Measurements from ENCODE around the gene FUT2. TPM values are rescaled to one million over a fixed set of nuclear protein-coding genes. Genes with fewer than 3 reads are reported as not detected.

FUT2 gene
- not detected in 5 replicates for total RNA-seq (2022; extraction: Qiagen RNA extraction)

GRCh38 chr19:48695743-48696352 lies at the start of gene FUT2:
TSS of gene FUT2 (plus strand) at chr19:48695971. CDS start at chr19:48702957, 6,986 bp downstream.

GRCh38 chr19:48646001-48646721 lies 49.6 kb upstream of the FUT2 start, which contains the start of gene CA11:
TSS of gene CA11 (minus strand) at chr19:48646187. CDS start at chr19:48645632, 555 bp downstream.

GRCh38 chr19:48672994-48673393 lies 22.8 kb upstream of the FUT2 start, which contains the start of gene NTN5:
TSS of gene NTN5 (minus strand) at chr19:48673017. CDS start at chr19:48670986, 2,031 bp downstream.

GRCh38 chr19:48719263-48720171 lies 23.7 kb downstream of the FUT2 start, which contains the start of gene MAMSTR:
TSS of gene MAMSTR (minus strand) at chr19:48719725. CDS start at chr19:48719031, 694 bp downstream.

GRCh38 chr19:48740164-48740972 lies 44.6 kb downstream of the FUT2 start, which contains the start of gene RASIP1:
TSS of gene RASIP1 (minus strand) at chr19:48740610. CDS start at chr19:48740282, 328 bp downstream.

GRCh38 chr19:48746738-48747575 lies 51.2 kb downstream of the FUT2 start, which contains the start of gene IZUMO1:
TSS of gene IZUMO1 (minus strand) at chr19:48746909. CDS start at chr19:48745859, 1,050 bp downstream.

GRCh38 chr19:48752496-48753365 lies 57.0 kb downstream of the FUT2 start, which contains the start of gene FUT1:
TSS of gene FUT1 (minus strand) at chr19:48752641. CDS start at chr19:48751281, 1,360 bp downstream.

GRCh38 chr19:48755084-48755641 lies 59.4 kb downstream of the FUT2 start, which contains the start of gene FGF21:
TSS of gene FGF21 (plus strand) at chr19:48755524. CDS start at chr19:48756237, 713 bp downstream.

Other genes with a start within 250 kb of the FUT2 start
- 93.6 to 132 TPM (median 119 TPM) in 5 replicates for gene GRWD1, start 250.0 kb upstream of the FUT2 start, total RNA-seq (2022; extraction: Qiagen RNA extraction)
- gene KCNJ14, start 240.4 kb upstream of the FUT2 start, total RNA-seq (2022; extraction: Qiagen RNA extraction), result 1.1 to 2.1 TPM (median 1.2 TPM) in 5 replicates
- 54.6 to 66.8 TPM (median 60.9 TPM) in 5 replicates for gene CYTH2, start 226.6 kb upstream of the FUT2 start, total RNA-seq (2022; extraction: Qiagen RNA extraction)
- 2.2 to 5.3 TPM (median 4.8 TPM) in 5 replicates for gene LMTK3, start 184.1 kb upstream of the FUT2 start, total RNA-seq (2022; extraction: Qiagen RNA extraction)
- gene SULT2B1, start 143.8 kb upstream of the FUT2 start, total RNA-seq (2022; extraction: Qiagen RNA extraction), result 11.9 to 18.4 TPM (median 17.2 TPM) in 5 replicates
- 0.08 to 0.11 TPM in 2 of 5 replicates, not detected in the others for gene SPACA4, start 89.2 kb upstream of the FUT2 start, total RNA-seq (2022; extraction: Qiagen RNA extraction)
- 0.12 to 0.40 TPM (median 0.18 TPM) in 5 replicates for gene FAM83E, start 80.9 kb upstream of the FUT2 start, total RNA-seq (2022; extraction: Qiagen RNA extraction)
- 2,904 to 3,740 TPM (median 3,069 TPM) in 5 replicates for gene RPL18, start 76.8 kb upstream of the FUT2 start, total RNA-seq (2022; extraction: Qiagen RNA extraction)
- gene SPHK2, start 76.5 kb upstream of the FUT2 start, total RNA-seq (2022; extraction: Qiagen RNA extraction), result 10.1 to 17.1 TPM (median 15.9 TPM) in 5 replicates
- gene DBP, start 58.6 kb upstream of the FUT2 start, total RNA-seq (2022; extraction: Qiagen RNA extraction), result 1.5 to 2.7 TPM (median 1.7 TPM) in 5 replicates
- gene CA11, start 49.8 kb upstream of the FUT2 start, total RNA-seq (2022; extraction: Qiagen RNA extraction), result 7.6 to 13.1 TPM (median 9.9 TPM) in 5 replicates
- gene NTN5, start 23.0 kb upstream of the FUT2 start, total RNA-seq (2022; extraction: Qiagen RNA extraction), result 0.07 to 0.29 TPM (median 0.19 TPM) in 5 replicates
- 0.30 to 0.66 TPM (median 0.33 TPM) in 5 replicates for gene MAMSTR, start 23.8 kb downstream of the FUT2 start, total RNA-seq (2022; extraction: Qiagen RNA extraction)
- gene RASIP1, start 44.6 kb downstream of the FUT2 start, total RNA-seq (2022; extraction: Qiagen RNA extraction), result 0.29 to 0.98 TPM (median 0.54 TPM) in 5 replicates
- not detected in 5 replicates for gene IZUMO1, start 50.9 kb downstream of the FUT2 start, total RNA-seq (2022; extraction: Qiagen RNA extraction)
- gene FUT1, start 56.7 kb downstream of the FUT2 start, total RNA-seq (2022; extraction: Qiagen RNA extraction), result 0.07 to 0.11 TPM (median 0.08 TPM) in 5 replicates
- not detected in 5 replicates for gene FGF21, start 59.6 kb downstream of the FUT2 start, total RNA-seq (2022; extraction: Qiagen RNA extraction)
- gene BCAT2, start 115.1 kb downstream of the FUT2 start, total RNA-seq (2022; extraction: Qiagen RNA extraction), result 48.8 to 56.6 TPM (median 56.3 TPM) in 5 replicates
- gene HSD17B14, start 140.5 kb downstream of the FUT2 start, total RNA-seq (2022; extraction: Qiagen RNA extraction), result 12.1 to 15.5 TPM (median 13.1 TPM) in 5 replicates
- 1.3 to 1.5 TPM (median 1.4 TPM) in 5 replicates for gene PLEKHA4, start 172.6 kb downstream of the FUT2 start, total RNA-seq (2022; extraction: Qiagen RNA extraction)
- gene PPP1R15A, start 176.4 kb downstream of the FUT2 start, total RNA-seq (2022; extraction: Qiagen RNA extraction), result 76.6 to 102 TPM (median 92.1 TPM) in 5 replicates
- gene TULP2, start 202.8 kb downstream of the FUT2 start, total RNA-seq (2022; extraction: Qiagen RNA extraction), result not detected in 5 replicates
- gene NUCB1, start 204.3 kb downstream of the FUT2 start, total RNA-seq (2022; extraction: Qiagen RNA extraction), result 182 to 210 TPM (median 199 TPM) in 5 replicates
- gene DHDH, start 237.7 kb downstream of the FUT2 start, total RNA-seq (2022; extraction: Qiagen RNA extraction), result 0.62 to 1.5 TPM (median 1.2 TPM) in 5 replicates